Measurements from ENCODE around the gene TMEM95. TPM values are rescaled to one million over a fixed set of nuclear protein-coding genes. Genes with fewer than 3 reads are reported as not detected.
A peak's percentile ranks its signal among the peaks of the same experiment; 100 is the strongest.

The TMEM95 gene
- total RNA-seq, 1 donor from 2014 or later = not detected

GRCh38 chr17:7309628-7310027 lies 45.3 kb upstream of the TMEM95 start:
- no peak for TF ChIP-seq CTCF (IDR thresholded peaks at IDR 0.05; ENCODE audit: unreplicated experiment)
- Mint-ChIP-seq H3K36me3 (ENCODE audit: insufficient read depth) (peaks cover 24% of the 10 kb centered on the region), H3K4me1 (ENCODE audit: low read depth) (peaks cover 24% of the 10 kb centered on the region), H3K27ac (peak overlapping the region; percentile 92), H3K4me3 (ENCODE audit: low read depth) (peak overlapping the region; percentile 93), H3K27me3 (no peaks in the 10 kb centered on the region), H3K9me3 (ENCODE audit: low read depth) (no peaks in the 10 kb centered on the region)
- DNase-seq (ENCODE audit: low spot score, unreplicated experiment) = no peak

- H3K36me3 Mint-ChIP-seq (ENCODE audit: insufficient read depth) = peaks cover 24% of the 10 kb centered on the region
- H3K27ac Mint-ChIP-seq = no peak overlapping the region
- H3K4me1 Mint-ChIP-seq (ENCODE audit: low read depth) = peaks cover 25% of the 10 kb centered on the region
- no peaks in the 10 kb centered on the region for H3K9me3 Mint-ChIP-seq (ENCODE audit: low read depth)
- TF ChIP-seq CTCF (IDR thresholded peaks at IDR 0.05; ENCODE audit: unreplicated experiment) = no peak
- H3K4me3 Mint-ChIP-seq (ENCODE audit: low read depth) = no peak overlapping the region
- no peak for DNase-seq (ENCODE audit: low spot score, unreplicated experiment)
- H3K27me3 Mint-ChIP-seq = no peaks in the 10 kb centered on the region
Observed at GRCh38 chr17:7311110-7311705, 43.7 kb upstream of the TMEM95 start.

- Mint-ChIP-seq H3K27ac (peak overlapping the region; percentile 79), H3K4me1 (ENCODE audit: low read depth) (peaks cover 25% of the 10 kb centered on the region), H3K9me3 (ENCODE audit: low read depth) (no peaks in the 10 kb centered on the region), H3K27me3 (no peaks in the 10 kb centered on the region), H3K36me3 (ENCODE audit: insufficient read depth) (peaks cover 27% of the 10 kb centered on the region), H3K4me3 (ENCODE audit: low read depth) (peak overlapping the region; percentile 14)
- TF ChIP-seq CTCF (IDR thresholded peaks at IDR 0.05; ENCODE audit: unreplicated experiment) = no peak
- DNase-seq (ENCODE audit: low spot score, unreplicated experiment) = no peak
Observed at GRCh38 chr17:7312432-7313087, 42.4 kb upstream of the TMEM95 start.

GRCh38 chr17:7313088-7313889 lies 41.7 kb upstream of the TMEM95 start:
- DNase-seq (ENCODE audit: low spot score, unreplicated experiment) = no peak
- Mint-ChIP-seq H3K27ac (peak overlapping the region; percentile 79), H3K4me3 (ENCODE audit: low read depth) (peak overlapping the region; percentile 80), H3K9me3 (ENCODE audit: low read depth) (no peaks in the 10 kb centered on the region), H3K4me1 (ENCODE audit: low read depth) (peaks cover 25% of the 10 kb centered on the region), H3K27me3 (no peaks in the 10 kb centered on the region), H3K36me3 (ENCODE audit: insufficient read depth) (peaks cover 27% of the 10 kb centered on the region)
- peak; percentile 28 for TF ChIP-seq CTCF (IDR thresholded peaks at IDR 0.05; ENCODE audit: unreplicated experiment)
